Endothelial cell of umbilical vein (primary cell): ENCODE results near the gene ZNF816. TPM values are rescaled to one million over a fixed set of nuclear protein-coding genes. Genes with fewer than 3 reads are reported as not detected.

Source experiments
- BruUV-seq: library from RNA; stranded (reverse); fragments of 400-500 nt; replicated peaks from 2 replicates; lab custom pipeline; 2021; lab: Mats Ljungman, UMichigan
- CTCF ChIA-PET: fragments of 300-600, 350-600 bp; sonication (Branson Sonifier 250); formaldehyde crosslinking; loops from one replicate; lab custom pipeline; 2021; ENCODE audit warnings: antibody characterized with exemption, inconsistent platforms; lab: Charles Lee
- POLR2A ChIA-PET: fragments of 300-600, 350-600 bp; sonication (Branson Sonifier 250); formaldehyde crosslinking; loops from one replicate; lab custom pipeline; 2021; ENCODE audit warnings: antibody characterized with exemption, inconsistent platforms; lab: Charles Lee
- DNase-seq: peaks from one replicate; pipeline ENCODE4 v3.0.0-alpha.2; 2011; ENCODE audit warnings: low read depth, low spot score
- FAIRE-seq: peaks from 2 replicates; lab custom pipeline; 2011; peaks lifted over from hg19 to GRCh38; lab: Jason Lieb, UNC
- H2AFZ ChIP-seq: 2 replicates; pipeline ENCODE4 v1.6.0; 2012; ENCODE audit warnings: low read depth, low read length, control low read depth, inconsistent platforms
- H3K27ac ChIP-seq: 2 replicates; pipeline ENCODE4 v1.5.1; 2011; ENCODE audit warnings: low read depth, mild to moderate bottlenecking, control low read depth, low read length, moderate library complexity; ENCODE audit not compliant: insufficient read depth
- H3K27me3 ChIP-seq, 2 experiments: 2 replicates each; pipeline versions ENCODE4 v1.6.0 to v1.6.1; 2011; ENCODE audit warnings: low read length in 2 of 2, mixed read lengths in 1 of 2; ENCODE audit not compliant: control insufficient read depth in 2 of 2, insufficient read depth in 2 of 2
- H3K36me3 ChIP-seq, 2 experiments: 2 replicates in 1 of 2; 3 replicates in 1 of 2; pipeline ENCODE4 v1.5.1; 2011; ENCODE audit warnings: low read length in 2 of 2, mild to moderate bottlenecking in 1 of 2, moderate library complexity in 1 of 2; ENCODE audit not compliant: control insufficient read depth in 2 of 2, insufficient read depth in 2 of 2; ENCODE audit errors: extremely low read depth in 1 of 2
- H3K4me1 ChIP-seq: 3 replicates; pipeline ENCODE4 v1.5.1; 2011; ENCODE audit warnings: mild to moderate bottlenecking, low read length; ENCODE audit not compliant: control insufficient read depth, insufficient read depth; ENCODE audit errors: extremely low read depth
- H3K4me2 ChIP-seq: 2 replicates; pipeline ENCODE4 v1.6.1; 2011; ENCODE audit warnings: low read length, control low read depth, mixed read lengths; ENCODE audit not compliant: insufficient read depth
- H3K4me3 ChIP-seq, 3 experiments: fragments of 200-600 bp in 1 of 3; sonication (generic), shearing (Covaris generic) in 1 of 3; replicated peaks in 1 of 3; 2 replicates each; pipeline ENCODE4 v1.5.1; 2011 to 2016; ENCODE audit warnings: control low read depth in 3 of 3, low read length in 3 of 3, mild to moderate bottlenecking in 2 of 3, inconsistent platforms in 1 of 3, low read depth in 1 of 3, moderate library complexity in 1 of 3; ENCODE audit not compliant: insufficient read depth in 1 of 3
- H3K79me2 ChIP-seq: 2 replicates; pipeline ENCODE4 v1.6.0; 2012; ENCODE audit warnings: low read length, inconsistent platforms; ENCODE audit not compliant: control insufficient read depth, insufficient read depth
- H3K9ac ChIP-seq: replicated peaks from 2 replicates; pipeline ENCODE3; 2011; ENCODE audit warnings: low read length, control low read depth; ENCODE audit not compliant: insufficient read depth; ENCODE audit errors: extremely low read depth
- H3K9me1 ChIP-seq: replicated peaks from 3 replicates; pipeline ENCODE4 v1.6.0; 2011; ENCODE audit warnings: mild to moderate bottlenecking, low read length; ENCODE audit not compliant: control insufficient read depth, insufficient read depth; ENCODE audit errors: extremely low read depth
- H3K9me3 ChIP-seq: replicated peaks from 2 replicates; pipeline ENCODE4 v1.5.1; 2012; ENCODE audit warnings: low read length, inconsistent platforms; ENCODE audit not compliant: control insufficient read depth, insufficient read depth
- H4K20me1 ChIP-seq: replicated peaks from 2 replicates; pipeline ENCODE3; 2011; ENCODE audit warnings: mild to moderate bottlenecking, low read length; ENCODE audit not compliant: control insufficient read depth, insufficient read depth; ENCODE audit errors: extremely low read depth
- EZH2 ChIP-seq: IDR thresholded peaks from 2 replicates; pipeline ENCODE4 v1.6.1; 2012; ENCODE audit warnings: borderline replicate concordance, low read depth, mild to moderate bottlenecking, moderate library complexity, low read length, inconsistent platforms; ENCODE audit not compliant: severe bottlenecking
- FOS ChIP-seq: IDR thresholded peaks from 2 replicates; pipeline ENCODE4 v1.6.1; 2011; ENCODE audit warnings: mild to moderate bottlenecking, low read length, moderate library complexity, borderline replicate concordance; ENCODE audit not compliant: insufficient read depth
- GATA2 ChIP-seq: IDR thresholded peaks from 2 replicates; pipeline ENCODE4 v1.7.0; 2011; ENCODE audit warnings: low read depth, mild to moderate bottlenecking, moderate library complexity, mixed read lengths, low read length; ENCODE audit not compliant: insufficient read length, insufficient read depth
- JUN ChIP-seq: IDR thresholded peaks from 2 replicates; pipeline ENCODE4 v1.6.1; 2011; ENCODE audit warnings: borderline replicate concordance, low read depth; ENCODE audit not compliant: insufficient read length, insufficient read depth
- MYC ChIP-seq: IDR thresholded peaks from one replicate; pipeline ENCODE4 v1.6.1; 2011; ENCODE audit warnings: mild to moderate bottlenecking, low read depth, low read length
- POLR2A ChIP-seq: IDR thresholded peaks from 2 replicates; pipeline ENCODE4 v1.6.1; 2012; ENCODE audit warnings: low read depth, mild to moderate bottlenecking, control low read depth, low read length
- POLR2AphosphoS5 ChIP-seq: IDR thresholded peaks from 2 replicates; pipeline ENCODE4 v1.6.1; 2012; ENCODE audit warnings: low read depth, mild to moderate bottlenecking, control low read depth, low read length, moderate library complexity; ENCODE audit not compliant: insufficient read depth
- dilution Hi-C: fragments of 300-500 bp; cut with MboI; formaldehyde crosslinking; loops from one replicate; pipeline ENCODE4 v1.15.0; 2019; ENCODE audit warnings: low sequenced_read_pairs; ENCODE audit not compliant: extremely low pct_ligation_motif_present
- intact Hi-C: fragments of 100-400 bp; cut with micrococcal nuclease; formaldehyde crosslinking; loops from one replicate; pipeline ENCODE4 v1.10.0; 2022
- polyA plus RNA-seq, 4 experiments: library from polyadenylated mRNA; depleted of rRNA in 3 of 4; stranded (reverse) in 3 of 4; unstranded in 1 of 4; fragments of >200 nt; gene quantifications; 2 replicates each; pipeline versions ENCODE4 v1.2.1 to v1.2.3, GENCODE V29; 2011 to 2012; ENCODE audit warnings: missing spikeins in 1 of 4
- total RNA-seq: library from RNA; stranded (reverse); gene quantifications from 2 replicates; pipeline ENCODE4 v1.2.3, GENCODE V29; 2021
- TF ChIP-seq, protein P1 (sequence below), 2 donors: IDR thresholded peaks; 1 replicate in 1 of 2; 2 replicates in 1 of 2; pipeline ENCODE4 v1.5.1; 2011; ENCODE audit warnings: low read length in 2 of 2, mild to moderate bottlenecking in 2 of 2, moderate library complexity in 2 of 2, control low read depth in 1 of 2, inconsistent platforms in 1 of 2, low read depth in 1 of 2; ENCODE audit not compliant: insufficient read depth in 1 of 2; ENCODE audit errors: extremely low read depth in 1 of 2
- TF ChIP-seq, protein P2 (sequence below): IDR thresholded peaks from 2 replicates; pipeline ENCODE4 v1.6.1; 2011; ENCODE audit not compliant: insufficient read depth, insufficient read length

ZNF816 gene
- total and polyA plus RNA-seq, 2 donors (not counting 3 experiments of a cell fraction or from before 2014, with no cell fraction given), result 1.8 to 4.9 TPM

DNA sequence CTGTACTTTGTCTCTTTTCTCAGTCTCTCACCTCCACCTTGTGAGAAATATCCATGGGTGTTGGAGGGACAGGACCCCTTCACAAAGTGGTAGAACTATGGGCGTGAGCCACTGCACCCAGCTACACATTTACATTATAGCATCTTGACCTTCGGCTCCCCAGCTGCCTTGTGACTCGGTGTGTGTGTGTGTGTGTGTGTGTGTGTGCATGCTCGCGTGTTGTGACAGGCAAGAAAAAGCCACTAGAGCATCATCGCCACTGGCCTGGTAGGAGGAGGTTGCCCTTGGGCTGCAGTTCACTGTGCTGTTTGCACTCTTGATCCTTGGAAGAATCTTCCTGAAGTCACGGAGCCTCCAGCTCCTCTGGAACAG, 25.7 kb downstream of the ZNF816 start:
- Histone ChIP-seq H3K9me1 (no peaks in the 10 kb centered on the region), H2AFZ (no peak overlapping the region), H3K27me3 (no peaks in the 10 kb centered on the region), H3K27ac (no peak overlapping the region), H3K9me3 (no peaks in the 10 kb centered on the region), H3K4me1 (no peaks in the 10 kb centered on the region), H3K4me2 (no peak overlapping the region), H4K20me1 (no peaks in the 10 kb centered on the region), H3K36me3 (no peaks in the 10 kb centered on the region), H3K79me2 (no peaks in the 10 kb centered on the region), H3K4me3 (no peak overlapping the region), H3K9ac (no peak overlapping the region)
- ChIA-PET CTCF (no interaction called here), POLR2A (no interaction called here)
- TF ChIP-seq, protein P1, sequence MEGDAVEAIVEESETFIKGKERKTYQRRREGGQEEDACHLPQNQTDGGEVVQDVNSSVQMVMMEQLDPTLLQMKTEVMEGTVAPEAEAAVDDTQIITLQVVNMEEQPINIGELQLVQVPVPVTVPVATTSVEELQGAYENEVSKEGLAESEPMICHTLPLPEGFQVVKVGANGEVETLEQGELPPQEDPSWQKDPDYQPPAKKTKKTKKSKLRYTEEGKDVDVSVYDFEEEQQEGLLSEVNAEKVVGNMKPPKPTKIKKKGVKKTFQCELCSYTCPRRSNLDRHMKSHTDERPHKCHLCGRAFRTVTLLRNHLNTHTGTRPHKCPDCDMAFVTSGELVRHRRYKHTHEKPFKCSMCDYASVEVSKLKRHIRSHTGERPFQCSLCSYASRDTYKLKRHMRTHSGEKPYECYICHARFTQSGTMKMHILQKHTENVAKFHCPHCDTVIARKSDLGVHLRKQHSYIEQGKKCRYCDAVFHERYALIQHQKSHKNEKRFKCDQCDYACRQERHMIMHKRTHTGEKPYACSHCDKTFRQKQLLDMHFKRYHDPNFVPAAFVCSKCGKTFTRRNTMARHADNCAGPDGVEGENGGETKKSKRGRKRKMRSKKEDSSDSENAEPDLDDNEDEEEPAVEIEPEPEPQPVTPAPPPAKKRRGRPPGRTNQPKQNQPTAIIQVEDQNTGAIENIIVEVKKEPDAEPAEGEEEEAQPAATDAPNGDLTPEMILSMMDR (IDR thresholded peaks at IDR 0.05; ENCODE audit: extremely low read depth in 1 of 2, insufficient read depth in 1 of 2, low read depth in 1 of 2, low read length in 2 of 2), result no peak
- no peak for TF ChIP-seq EZH2
- TF ChIP-seq JUN, result no peak
- TF ChIP-seq, protein P2, sequence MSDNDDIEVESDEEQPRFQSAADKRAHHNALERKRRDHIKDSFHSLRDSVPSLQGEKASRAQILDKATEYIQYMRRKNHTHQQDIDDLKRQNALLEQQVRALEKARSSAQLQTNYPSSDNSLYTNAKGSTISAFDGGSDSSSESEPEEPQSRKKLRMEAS, result no peak
- TF ChIP-seq FOS, result no peak
- TF ChIP-seq GATA2, result no peak
- TF ChIP-seq POLR2AphosphoS5, result no peak
- no peak for TF ChIP-seq POLR2A
- no peak for TF ChIP-seq MYC
- BruUV-seq, result no TSS peak
- FAIRE-seq (no peak), DNase-seq (no peak)
- dilution Hi-C loops (no loop called here), intact Hi-C loops (no loop called here)
